SK-N-SH treated with all-trans-retinoic acid at 6 μM for 48 hours (cell line): ENCODE measurements around the gene TFG.

Experiments used
- ARNTL ChIP-seq: fragments of 450-650 bp; formaldehyde crosslinking; IDR thresholded peaks from 2 replicates; pipeline ENCODE4 v1.5.0; 2020; ENCODE audit warnings: low read depth, mild to moderate bottlenecking, moderate library complexity, borderline replicate concordance
- CSRNP3 ChIP-seq: fragments of 250-450 bp; sonication (Bioruptor Pico); IDR thresholded peaks from 2 replicates; pipeline ENCODE4 v1.5.1; 2021; ENCODE audit warnings: mild to moderate bottlenecking, moderate library complexity
- TOX ChIP-seq: fragments of 250-450 bp; sonication (Bioruptor Pico); IDR thresholded peaks from 2 replicates; pipeline ENCODE4 v1.8.0; 2021; ENCODE audit warnings: mild to moderate bottlenecking, moderate library complexity, borderline replicate concordance
- ZNF70 ChIP-seq: fragments of 450-650 bp; formaldehyde crosslinking; IDR thresholded peaks from 2 replicates; pipeline ENCODE4 v1.5.0; 2020; ENCODE audit warnings: mild to moderate bottlenecking, moderate library complexity

GRCh38 chr3:100759950-100760349 is 50.7 kb downstream of the TFG start:
- no peak for TF ChIP-seq ZNF70 (CRISPR knock-in tag)
- TF ChIP-seq TOX (CRISPR knock-in tag): no peak
- no peak for TF ChIP-seq ARNTL (CRISPR knock-in tag)
- no peak for TF ChIP-seq CSRNP3 (CRISPR knock-in tag)
